ENCODE data around the gene STRADB.
"Not testable (repeated sequence)": the region's sequence is repeated elsewhere in the genome, so short reads cannot be mapped to it uniquely, and the experiment has no call there.

Gene STRADB

DNA sequence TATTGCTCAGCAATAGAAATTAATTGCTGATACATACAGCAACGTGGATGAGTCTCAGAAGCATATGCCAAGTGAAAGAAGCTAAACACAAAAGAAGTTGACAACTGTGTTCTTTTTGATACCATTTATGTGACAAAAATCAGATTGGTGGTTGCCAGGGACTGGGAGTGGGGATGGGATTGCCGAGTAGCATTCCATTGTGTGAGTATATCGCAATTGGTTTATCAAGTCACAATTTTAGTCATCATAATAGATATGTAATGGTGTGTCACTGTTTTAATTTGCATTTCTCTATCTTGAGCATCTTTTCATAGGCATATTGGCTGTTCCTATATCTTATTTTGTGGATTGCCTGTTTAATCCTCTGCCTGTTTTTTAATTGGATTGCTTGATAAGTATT is 20.9 kb downstream of the STRADB start:
- DNase-seq (ENCODE audit: low spot score), result no peak

DNA sequence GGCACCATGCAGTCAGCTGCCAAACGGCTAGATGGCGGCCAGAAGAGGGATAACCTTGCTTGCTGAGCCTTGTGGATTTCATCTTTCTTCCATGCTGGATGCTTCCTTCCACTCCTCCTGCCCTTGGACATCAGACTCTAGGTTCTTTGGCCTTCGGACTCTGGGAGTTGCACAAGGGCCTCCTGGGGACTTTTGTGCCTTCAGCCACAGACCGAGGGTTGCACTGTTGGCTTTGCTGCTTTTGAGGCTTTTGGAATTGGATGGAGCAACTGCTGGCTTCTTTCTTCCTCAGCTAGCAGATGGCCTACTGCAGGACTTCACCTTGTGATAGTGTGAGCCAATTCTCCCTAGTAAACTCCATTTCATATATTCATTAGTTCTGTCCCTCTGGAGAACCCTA is 31.0 kb downstream of the STRADB start:
- TF ChIP-seq, protein P1, sequence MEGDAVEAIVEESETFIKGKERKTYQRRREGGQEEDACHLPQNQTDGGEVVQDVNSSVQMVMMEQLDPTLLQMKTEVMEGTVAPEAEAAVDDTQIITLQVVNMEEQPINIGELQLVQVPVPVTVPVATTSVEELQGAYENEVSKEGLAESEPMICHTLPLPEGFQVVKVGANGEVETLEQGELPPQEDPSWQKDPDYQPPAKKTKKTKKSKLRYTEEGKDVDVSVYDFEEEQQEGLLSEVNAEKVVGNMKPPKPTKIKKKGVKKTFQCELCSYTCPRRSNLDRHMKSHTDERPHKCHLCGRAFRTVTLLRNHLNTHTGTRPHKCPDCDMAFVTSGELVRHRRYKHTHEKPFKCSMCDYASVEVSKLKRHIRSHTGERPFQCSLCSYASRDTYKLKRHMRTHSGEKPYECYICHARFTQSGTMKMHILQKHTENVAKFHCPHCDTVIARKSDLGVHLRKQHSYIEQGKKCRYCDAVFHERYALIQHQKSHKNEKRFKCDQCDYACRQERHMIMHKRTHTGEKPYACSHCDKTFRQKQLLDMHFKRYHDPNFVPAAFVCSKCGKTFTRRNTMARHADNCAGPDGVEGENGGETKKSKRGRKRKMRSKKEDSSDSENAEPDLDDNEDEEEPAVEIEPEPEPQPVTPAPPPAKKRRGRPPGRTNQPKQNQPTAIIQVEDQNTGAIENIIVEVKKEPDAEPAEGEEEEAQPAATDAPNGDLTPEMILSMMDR (IDR thresholded peaks at IDR 0.05; ENCODE audit: extremely low read depth, missing control alignments), result no peak
- DNase-seq (ENCODE audit: low spot score), result no peak

More for the DNA sequence above, 20.9 kb downstream of the STRADB start:
- TF ChIP-seq, protein P1 (IDR thresholded peaks at IDR 0.05; ENCODE audit: extremely low read depth, missing control alignments), result no peak

DNA sequence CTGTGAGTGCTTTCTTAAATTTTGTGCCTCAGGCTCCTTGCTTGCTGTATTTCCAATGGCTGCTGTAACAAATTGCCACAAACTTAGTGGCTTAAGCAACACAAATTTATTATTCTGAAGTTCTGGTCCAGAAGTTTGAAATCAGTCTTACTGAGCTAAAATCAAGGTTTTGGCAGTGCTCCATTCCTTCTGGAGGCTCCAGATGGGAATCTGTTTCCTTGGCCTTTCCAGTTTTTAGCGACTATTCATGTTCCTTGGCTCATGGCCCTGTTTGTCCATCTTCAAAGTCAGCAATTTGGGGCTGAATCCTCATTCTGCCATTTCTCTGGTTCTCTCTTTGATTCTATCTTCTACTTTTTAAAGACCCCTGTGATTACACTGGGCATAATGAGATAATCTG is 31.8 kb downstream of the STRADB start:
- no peak for DNase-seq (ENCODE audit: low spot score)
- TF ChIP-seq, protein P1 (IDR thresholded peaks at IDR 0.05; ENCODE audit: extremely low read depth, missing control alignments), result no peak

GRCh38 chr2:201483758-201484157 is 32.2 kb downstream of the STRADB start:
- DNase-seq (ENCODE audit: low spot score), result not testable (repeated sequence)

- no peak for DNase-seq (ENCODE audit: low spot score)
- TF ChIP-seq, protein P1 (IDR thresholded peaks at IDR 0.05; ENCODE audit: extremely low read depth, missing control alignments), result no peak
Measured at GRCh38 chr2:201484805-201485204, 33.3 kb downstream of the STRADB start.

- TF ChIP-seq, protein P1 (IDR thresholded peaks at IDR 0.05; ENCODE audit: extremely low read depth, missing control alignments), result no peak
- no peak for DNase-seq (ENCODE audit: low spot score)
Measured at GRCh38 chr2:201490291-201490690, 38.8 kb downstream of the STRADB start.

DNA sequence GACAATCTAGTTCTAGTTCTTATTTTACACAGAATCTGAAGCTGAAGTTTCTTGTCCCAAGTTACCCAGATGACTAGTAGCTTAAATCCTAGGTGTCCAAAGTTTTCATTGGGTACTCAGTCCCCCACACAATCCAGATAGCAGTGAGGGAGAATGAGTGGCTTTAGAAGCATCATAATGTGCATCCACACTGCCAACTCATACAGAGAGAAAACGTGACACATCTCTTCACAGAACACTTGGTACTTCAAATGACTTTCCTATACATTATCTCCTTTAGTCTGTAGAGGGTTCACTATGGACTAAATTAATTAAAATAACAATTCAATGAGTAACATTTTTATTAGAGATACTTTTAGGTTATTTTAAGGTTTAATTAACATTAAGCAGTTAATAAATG is 45.2 kb downstream of the STRADB start:
- TF ChIP-seq, protein P1 (IDR thresholded peaks at IDR 0.05; ENCODE audit: extremely low read depth, missing control alignments), result no peak
- no peak for DNase-seq (ENCODE audit: low spot score)

DNA sequence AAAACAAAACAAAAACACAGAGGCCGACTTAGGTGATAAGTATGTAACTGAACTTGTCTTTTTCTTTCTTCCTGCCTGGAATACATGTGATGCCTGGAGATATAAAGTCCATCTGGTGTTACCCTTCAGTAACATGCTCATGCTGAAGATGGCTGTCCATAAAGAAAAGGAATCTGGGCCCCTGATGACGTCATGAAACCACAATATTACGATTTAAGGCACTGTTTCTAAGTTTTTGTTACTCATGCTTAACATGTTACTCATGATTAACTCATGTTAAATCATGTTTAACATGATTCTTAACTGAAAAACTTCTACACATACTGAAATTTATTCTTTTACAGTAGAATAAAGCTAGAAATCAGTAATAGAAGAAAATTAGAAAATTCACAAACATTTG is 49.0 kb downstream of the STRADB start:
- TF ChIP-seq, protein P1 (IDR thresholded peaks at IDR 0.05; ENCODE audit: extremely low read depth, missing control alignments), result no peak
- DNase-seq (ENCODE audit: low spot score), result no peak
